HUES64 (cell line): ENCODE data around the gene NTSR1.

Experiments
- H3K27ac ChIP-seq: 2 replicates; pipeline ENCODE4 v1.7.0; 2013; ENCODE audit warnings: low read depth, low read length, inconsistent platforms
- H3K27me3 ChIP-seq: 2 replicates; pipeline ENCODE4 v1.6.1; 2013; ENCODE audit warnings: mild to moderate bottlenecking, low read length; ENCODE audit not compliant: insufficient read depth
- H3K36me3 ChIP-seq: 2 replicates; pipeline ENCODE4 v1.6.1; 2013; ENCODE audit warnings: mild to moderate bottlenecking, low read length; ENCODE audit not compliant: insufficient read depth
- H3K4me1 ChIP-seq: 2 replicates; pipeline ENCODE4 v1.6.1; 2013; ENCODE audit warnings: mild to moderate bottlenecking, low read length, moderate library complexity; ENCODE audit not compliant: insufficient read depth
- H3K4me3 ChIP-seq: 2 replicates; pipeline ENCODE4 v1.5.1; 2013; ENCODE audit warnings: mild to moderate bottlenecking, low read length, moderate library complexity
- H3K9ac ChIP-seq: 2 replicates; pipeline ENCODE4 v1.6.1; 2013; ENCODE audit warnings: mild to moderate bottlenecking, low read depth, low read length
- H3K9me3 ChIP-seq: 2 replicates; pipeline ENCODE4 v1.6.1; 2013; ENCODE audit warnings: low read depth, low read length; ENCODE audit not compliant: insufficient read depth
- WGBS: fragments of 150-250, 120-280 bp; methylation state at CpG from one replicate; pipeline ENCODE4 v1.1.7; 2013; ENCODE audit warnings: missing lambda C conversion rate; 5-methylcytosine and 5-hydroxymethylcytosine counted together

The NTSR1 gene

DNA sequence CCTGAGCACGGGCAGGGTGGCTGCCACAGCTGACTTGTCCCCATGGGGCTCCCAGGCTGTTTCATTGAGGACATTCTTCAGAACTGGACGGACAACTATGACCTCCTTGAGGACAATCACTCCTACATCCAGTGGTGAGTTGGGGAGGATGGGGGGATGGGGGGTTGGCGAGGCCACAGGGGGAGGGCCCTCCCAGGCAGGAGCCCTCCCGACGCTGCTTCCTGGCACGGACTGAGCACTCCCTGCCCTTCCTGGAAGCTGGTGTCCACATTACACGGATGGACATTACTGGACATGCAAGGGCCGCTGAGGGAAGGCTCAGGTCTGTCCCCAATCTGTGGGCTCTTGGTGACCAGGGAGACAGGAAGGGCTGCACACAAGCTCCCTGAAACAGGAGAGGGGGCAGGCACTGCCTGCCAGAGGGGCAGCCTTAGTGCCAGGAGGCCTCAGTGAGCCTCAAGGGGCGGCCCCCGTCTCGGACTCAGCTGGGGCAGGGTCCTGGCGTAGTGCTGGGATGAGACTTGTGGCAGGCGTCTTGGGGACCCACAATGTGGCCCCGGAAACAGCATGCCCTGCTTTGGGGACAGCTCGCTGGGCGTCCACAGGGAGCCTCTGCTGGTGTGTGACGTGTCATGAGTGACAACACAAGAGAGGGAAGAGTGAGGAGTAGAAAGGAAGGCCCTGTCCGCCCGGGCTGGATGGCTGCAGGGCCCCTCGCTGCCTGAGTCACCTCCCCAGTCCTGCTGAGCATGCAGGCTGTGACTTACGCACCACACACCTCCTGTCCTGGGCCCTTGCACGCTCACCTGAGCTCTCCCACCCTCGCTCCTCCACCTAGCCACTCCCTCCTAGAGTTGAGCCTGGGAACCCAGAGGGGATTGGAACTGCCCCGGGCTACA lies 101.1 kb downstream of the NTSR1 start:
- no peak overlapping the region for H3K4me3 ChIP-seq
- 96% methylated on average over 24 of the region's 24 CpGs for WGBS

DNA sequence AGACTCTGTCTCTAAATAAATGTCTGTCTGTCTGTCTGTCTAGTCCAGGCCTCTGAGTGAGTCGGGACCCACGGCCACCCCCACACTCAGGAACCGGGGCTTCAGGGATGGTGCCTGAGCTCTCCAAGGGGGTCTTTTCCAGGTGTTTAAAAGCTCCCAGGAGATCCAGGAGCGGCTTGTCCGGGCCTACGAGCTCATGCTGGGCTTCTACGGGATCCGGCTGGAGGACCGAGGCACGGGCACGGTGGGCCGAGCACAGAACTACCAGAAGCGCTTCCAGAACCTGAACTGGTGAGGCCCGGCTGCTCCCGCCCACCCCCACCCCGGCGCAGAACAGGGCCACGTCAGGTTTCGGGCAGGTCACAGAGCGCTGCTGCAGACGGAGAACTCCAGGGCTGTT lies 102.7 kb downstream of the NTSR1 start:
- H3K36me3 ChIP-seq: peaks cover 29% of the 10 kb centered on the region

More for the DNA sequence above, 101.1 kb downstream of the NTSR1 start:
- Histone ChIP-seq H3K4me1 (0 out of 2 replicates have a peak, but pooled peaks cover 1% of the 10 kb centered on the region), H3K27me3 (no peaks in the 10 kb centered on the region), H3K9ac (no peak overlapping the region), H3K36me3 (peaks cover 29% of the 10 kb centered on the region), H3K27ac (no peak overlapping the region), H3K9me3 (no peaks in the 10 kb centered on the region)

DNA sequence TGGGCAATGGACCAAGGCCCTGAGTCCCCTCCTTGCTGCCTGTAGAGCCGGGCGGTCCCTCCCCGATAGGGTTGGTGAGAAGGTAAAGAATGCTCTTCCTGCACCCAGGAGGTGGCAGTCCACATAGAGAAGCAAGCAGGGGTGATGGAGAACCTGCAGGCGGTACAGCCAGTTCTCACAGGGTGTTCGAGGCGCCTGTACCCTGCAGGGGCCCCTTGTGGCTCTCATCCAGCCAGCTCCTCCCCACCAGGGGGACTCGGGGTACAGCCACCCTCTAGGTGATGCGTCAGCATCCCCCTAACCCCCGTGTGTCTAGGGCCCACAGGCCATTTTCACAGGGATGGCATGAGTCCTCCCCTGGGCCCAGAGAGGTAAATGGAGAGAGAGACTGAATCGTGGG lies 103.1 kb downstream of the NTSR1 start:
- H3K4me1 ChIP-seq: peaks cover 11% of the 10 kb centered on the region; the same call in 1 of the 2 replicates
- no peak overlapping the region for H3K27ac ChIP-seq
- H3K36me3 ChIP-seq: peaks cover 29% of the 10 kb centered on the region
- WGBS: 93% methylated on average over 10 of the region's 10 CpGs
- H3K27me3 ChIP-seq: peaks cover 6% of the 10 kb centered on the region
- H3K4me3 ChIP-seq: no peak overlapping the region
- H3K9me3 ChIP-seq: no peaks in the 10 kb centered on the region
- H3K9ac ChIP-seq: no peak overlapping the region

More for the DNA sequence above, 102.7 kb downstream of the NTSR1 start:
- H3K27me3 ChIP-seq: peaks cover 3% of the 10 kb centered on the region
- no peaks in the 10 kb centered on the region for H3K9me3 ChIP-seq
- WGBS: 95% methylated on average over 21 of the region's 21 CpGs
- no peak overlapping the region for H3K9ac ChIP-seq
- no peak overlapping the region for H3K27ac ChIP-seq
- no peak overlapping the region for H3K4me3 ChIP-seq
- H3K4me1 ChIP-seq: peaks cover 11% of the 10 kb centered on the region; the same call in 1 of the 2 replicates
